Heart left ventricle (tissue), 13 donors: Measurements from ENCODE around the gene RFNG.

ENCODE experiments used
- CTCF ChIP-seq, 12 donors: fragments of 200-600 bp; sonication (generic) in 4 of 12; IDR thresholded peaks; one replicate each; pipeline versions ENCODE4 v1.5.0 to v1.8.0; 2018 to 2022; ENCODE audit warnings: antibody characterized with exemption in 12 of 12, mild to moderate bottlenecking in 5 of 12
- POLR2A ChIP-seq, 2 donors: fragments of 450-650 bp; IDR thresholded peaks; one replicate each; pipeline ENCODE4 v1.6.1; 2017; ENCODE audit warnings: antibody characterized with exemption in 2 of 2, mild to moderate bottlenecking in 2 of 2, moderate library complexity in 2 of 2
- donor health status: ischemic (EF 13 %, LVEDD 7.1; RV severe dilation, severe dysfunction).
- donor health status: DM: no; HTN: yes; CAD: no.
- donor health status: DM: no; HTN: no; CAD: no.
- donor health status: ischemic (EF 25% LVEDD 6.9; RV normal size, moderate dysfunction).
- donor health status: ischemic (EF 25% LVEDD 5.7; RV mildly dilated, moderate dysfunction).
- donor health status: ischemic (EF 35%, LVEDD 5.7; RV mildly dilated, moderate dysfunction).
- donor health status: nonischemic (EF 11% LVEDD 7.7; RV severe dilation, severe dysfunction).
- donor health status: DM: yes; HTN: yes; CAD: no.
- donor health status: PGD.
- donor health status: ischemic (EF 29% LVEDD 5.4; RV normal size, mild dysfunction).
- donor health status: nonischemic (EF 23%, LVEDD 6.1; RV moderate dilation, normal function).

DNA sequence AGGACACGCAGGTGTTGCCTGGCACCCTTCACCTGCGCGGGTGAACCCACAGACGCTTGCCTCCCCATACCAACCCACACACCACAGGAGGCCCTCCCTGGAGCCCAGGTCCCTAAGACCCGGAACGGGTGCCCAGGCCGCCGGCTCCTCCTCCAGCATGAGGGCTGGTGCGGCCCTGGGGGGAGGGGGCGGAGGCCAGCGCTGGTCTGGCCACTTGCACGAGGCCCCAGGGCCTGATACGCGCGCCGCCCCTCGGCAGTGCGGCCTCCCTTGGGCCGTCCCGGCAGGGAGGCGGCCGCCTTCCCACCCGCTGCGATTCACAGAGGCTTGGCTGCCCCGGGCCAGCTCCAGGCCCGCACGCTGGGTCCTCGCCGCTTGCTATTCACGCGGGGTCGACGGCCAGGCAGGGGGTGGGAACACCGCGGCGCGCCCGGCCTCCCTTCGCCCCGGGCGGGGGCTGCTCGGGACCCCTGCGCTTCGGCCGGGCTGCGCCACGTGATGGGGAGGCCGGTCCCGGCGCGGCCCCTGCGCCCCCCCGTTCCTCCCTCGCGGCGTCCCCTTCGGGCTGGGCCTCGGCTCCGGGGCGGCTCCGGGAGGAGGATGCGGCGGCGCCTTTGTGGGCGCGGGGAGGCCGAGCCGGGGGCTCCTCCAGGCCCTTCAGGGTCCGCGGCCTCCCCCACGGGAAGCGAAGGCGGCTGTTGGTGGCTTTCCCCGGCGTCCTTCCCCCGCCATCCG, 45.7 kb upstream of the RFNG start:
- TF ChIP-seq CTCF (IDR thresholded peaks at IDR 0.05): no peak
- TF ChIP-seq POLR2A (IDR thresholded peaks at IDR 0.05): no peak
